Activated B cell treated with CpG ODN at 0.5 μM for 24 hours (primary cell): ENCODE measurements around the gene NSD1. TPM values are rescaled to one million over a fixed set of nuclear protein-coding genes. Genes with fewer than 3 reads are reported as not detected.

Source experiments
- ATAC-seq: fragments of 200-7000 bp; cut with Tn5 transposase; one replicate; pipeline ENCODE4 v1.10.0; 2021; ENCODE audit warnings: low read depth, mild to moderate bottlenecking, moderate library complexity
- CTCF ChIA-PET: fragments of 350-600 bp; sonication (Branson Sonifier 250); formaldehyde crosslinking; loops from one replicate; lab custom pipeline; 2021; ENCODE audit warnings: antibody characterized with exemption; lab: Charles Lee
- POLR2A ChIA-PET: fragments of 350-600 bp; sonication (Branson Sonifier 250); formaldehyde crosslinking; loops from one replicate; lab custom pipeline; 2021; ENCODE audit warnings: antibody characterized with exemption; lab: Charles Lee
- DNase-seq: peaks from one replicate; pipeline ENCODE4 v3.0.0; 2022
- H3K27ac Mint-ChIP-seq: one replicate; pipeline ENCODE4 v1.8.0; 2020; ENCODE audit warnings: mixed read lengths
- H3K27me3 Mint-ChIP-seq: one replicate; pipeline ENCODE4 v1.8.0; 2021; ENCODE audit warnings: mixed read lengths
- H3K36me3 Mint-ChIP-seq: one replicate; pipeline ENCODE4 v1.8.0; 2021; ENCODE audit warnings: low read depth, mixed read lengths
- H3K4me1 Mint-ChIP-seq: one replicate; pipeline ENCODE4 v1.8.0; 2021; ENCODE audit warnings: mixed read lengths
- H3K4me3 Mint-ChIP-seq: one replicate; pipeline ENCODE4 v1.8.0; 2020; ENCODE audit warnings: mild to moderate bottlenecking, mixed read lengths
- H3K9me3 Mint-ChIP-seq: one replicate; pipeline ENCODE4 v1.8.0; 2020; ENCODE audit warnings: mixed read lengths
- intact Hi-C: fragments of 100-400 bp; cut with micrococcal nuclease; formaldehyde crosslinking; loops from one replicate; pipeline ENCODE4 v1.15.1; 2024
- total RNA-seq: library from RNA; stranded (reverse); gene quantifications from 2 replicates; pipeline ENCODE4 v1.2.3, GENCODE V29; 2022
- TF ChIP-seq, protein P1 (sequence below): fragments of 200-600 bp; IDR thresholded peaks from one replicate; pipeline ENCODE4 v1.8.0; 2022; ENCODE audit warnings: antibody characterized with exemption, mild to moderate bottlenecking

Gene NSD1
- total RNA-seq, 1 donor from 2014 or later: 108 TPM

DNA sequence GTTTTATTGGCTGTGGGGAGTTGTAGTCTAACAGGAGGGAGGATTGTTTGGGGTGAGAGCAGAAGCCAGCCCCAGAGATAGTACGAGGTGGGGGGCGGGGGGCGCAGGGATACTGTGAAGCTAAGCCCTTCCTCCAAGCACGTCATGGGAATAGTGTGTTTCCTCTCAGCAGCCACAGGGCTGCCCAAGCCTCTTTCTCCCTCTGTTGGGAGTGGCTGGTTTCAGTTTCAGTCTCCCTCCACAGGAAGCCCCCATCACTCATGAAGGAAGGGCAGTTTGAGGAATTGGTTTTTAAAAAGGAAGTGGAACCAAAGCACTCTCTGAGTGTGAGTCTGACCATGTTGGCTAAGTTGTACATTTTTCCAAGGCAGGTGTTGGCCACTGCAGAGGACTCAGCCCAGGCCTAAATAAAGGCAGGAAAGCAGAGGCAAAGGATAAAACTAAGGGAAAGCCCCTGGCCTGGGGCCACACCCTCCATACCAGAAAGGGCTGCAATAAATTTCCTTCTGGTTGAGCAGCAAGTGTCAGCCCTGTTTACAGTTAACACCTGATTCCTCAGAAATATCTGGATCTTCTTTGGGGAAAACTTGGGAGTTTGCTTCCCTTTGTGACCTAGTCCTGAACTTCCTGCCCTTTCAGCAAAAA lies 166.8 kb downstream of the NSD1 start:
- Mint-ChIP-seq H3K4me1 (peaks cover 88% of the 10 kb centered on the region), H3K4me3 (peak overlapping the region; percentile 90), H3K27me3 (no peaks in the 10 kb centered on the region), H3K27ac (peak overlapping the region; percentile 89), H3K36me3 (peaks cover 22% of the 10 kb centered on the region), H3K9me3 (no peaks in the 10 kb centered on the region)
- ChIA-PET POLR2A (interaction anchor here (0.6 to 3.3 kb wide), 6 partner anchors 8 to 169 kb away, joined by 3 to 14 read pairs (median 4); no protein-coding TSS in a partner anchor), CTCF (interaction anchor here (1.0 to 3.4 kb wide), 5 partner anchors 9 to 188 kb away, joined by 3 to 10 read pairs (median 4); no protein-coding TSS in a partner anchor)
- intact Hi-C loops: loop anchor here (1.0 to 5.0 kb wide), 5 partner anchors 186 to 913 kb away; partner anchors contain the start of genes HIGD2A, NOP16, RNF44 and UIMC1
- peak; percentile 63 for ATAC-seq
- TF ChIP-seq, protein P1, sequence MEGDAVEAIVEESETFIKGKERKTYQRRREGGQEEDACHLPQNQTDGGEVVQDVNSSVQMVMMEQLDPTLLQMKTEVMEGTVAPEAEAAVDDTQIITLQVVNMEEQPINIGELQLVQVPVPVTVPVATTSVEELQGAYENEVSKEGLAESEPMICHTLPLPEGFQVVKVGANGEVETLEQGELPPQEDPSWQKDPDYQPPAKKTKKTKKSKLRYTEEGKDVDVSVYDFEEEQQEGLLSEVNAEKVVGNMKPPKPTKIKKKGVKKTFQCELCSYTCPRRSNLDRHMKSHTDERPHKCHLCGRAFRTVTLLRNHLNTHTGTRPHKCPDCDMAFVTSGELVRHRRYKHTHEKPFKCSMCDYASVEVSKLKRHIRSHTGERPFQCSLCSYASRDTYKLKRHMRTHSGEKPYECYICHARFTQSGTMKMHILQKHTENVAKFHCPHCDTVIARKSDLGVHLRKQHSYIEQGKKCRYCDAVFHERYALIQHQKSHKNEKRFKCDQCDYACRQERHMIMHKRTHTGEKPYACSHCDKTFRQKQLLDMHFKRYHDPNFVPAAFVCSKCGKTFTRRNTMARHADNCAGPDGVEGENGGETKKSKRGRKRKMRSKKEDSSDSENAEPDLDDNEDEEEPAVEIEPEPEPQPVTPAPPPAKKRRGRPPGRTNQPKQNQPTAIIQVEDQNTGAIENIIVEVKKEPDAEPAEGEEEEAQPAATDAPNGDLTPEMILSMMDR: no peak
- peak; percentile 62 for DNase-seq

DNA sequence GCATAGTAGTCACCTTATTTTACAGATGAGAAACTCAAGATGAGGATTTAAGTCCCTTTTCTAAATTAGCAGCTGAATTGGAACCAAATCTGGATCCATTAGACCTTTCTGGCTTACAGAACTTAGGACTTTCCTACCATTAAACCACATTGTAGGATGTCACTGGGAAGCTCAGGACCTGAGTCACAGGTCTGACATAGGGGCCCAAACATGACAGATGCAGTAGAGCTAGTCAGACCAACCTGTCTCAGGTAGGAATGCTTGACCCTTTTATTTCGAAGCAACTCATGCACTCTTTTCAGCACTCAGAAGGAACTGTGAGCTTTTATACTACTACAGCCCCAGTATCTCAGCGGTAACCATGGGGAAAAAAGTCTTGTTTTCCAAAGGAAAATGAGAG lies 167.4 kb downstream of the NSD1 start:
- H3K27ac Mint-ChIP-seq: peak overlapping the region; percentile 89
- DNase-seq (no peak), ATAC-seq (no peak)
- POLR2A ChIA-PET: interaction anchor here (0.9 to 3.3 kb wide), 7 partner anchors 10 to 177 kb away, joined by 3 to 21 read pairs (median 4); partner anchors contain the start of genes LMAN2 and RGS14
- H3K4me3 Mint-ChIP-seq: peak overlapping the region; percentile 90
- TF ChIP-seq, protein P1: no peak
- H3K4me1 Mint-ChIP-seq: peaks cover 87% of the 10 kb centered on the region
- H3K36me3 Mint-ChIP-seq: peaks cover 22% of the 10 kb centered on the region
- intact Hi-C loops: loop anchor here (1.0 to 5.0 kb wide), 5 partner anchors 186 to 914 kb away; partner anchors contain the start of genes HIGD2A, NOP16, RNF44 and UIMC1
- H3K27me3 Mint-ChIP-seq: no peaks in the 10 kb centered on the region
- H3K9me3 Mint-ChIP-seq: no peaks in the 10 kb centered on the region
- CTCF ChIA-PET: interaction anchor here (0.8 to 1.6 kb wide), 5 partner anchors 9 to 189 kb away, joined by 3 to 6 read pairs (median 3); no protein-coding TSS in a partner anchor

DNA sequence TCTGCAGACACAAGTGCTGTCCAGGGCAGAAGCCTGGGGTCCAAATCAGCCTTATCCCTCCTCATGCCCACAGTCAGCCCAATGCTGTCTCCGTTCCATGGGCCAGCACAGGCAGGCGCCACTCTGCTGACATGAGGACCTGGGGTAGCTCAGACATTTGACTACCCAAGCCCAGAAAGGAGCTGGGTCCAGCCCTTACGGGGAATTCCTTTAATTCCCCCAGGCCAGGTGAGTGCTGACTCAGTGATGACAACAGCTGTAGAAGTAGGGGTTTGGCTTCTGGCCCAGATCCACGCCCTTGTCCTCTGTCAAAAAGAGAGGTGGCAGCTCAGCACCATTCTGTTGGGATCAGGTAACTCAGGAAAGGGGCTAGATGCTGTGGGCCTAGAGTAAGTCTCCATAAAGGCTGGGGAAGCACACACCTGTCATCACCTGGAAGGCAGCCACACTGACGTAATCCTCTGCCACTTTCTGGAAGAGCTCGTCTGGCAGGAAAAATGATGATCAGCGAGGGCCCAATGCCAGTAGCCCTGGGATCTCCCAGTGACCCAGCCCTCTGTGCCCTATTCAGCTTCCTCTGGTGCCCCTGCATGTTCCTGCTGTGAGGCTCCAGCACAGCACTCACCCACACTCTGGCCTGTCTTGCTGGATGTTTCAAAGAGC lies 168.1 kb downstream of the NSD1 start:
- peak overlapping the region; percentile 90 for H3K4me3 Mint-ChIP-seq
- intact Hi-C loops: loop anchor here (2.0 to 5.0 kb wide), 5 partner anchors 55 to 914 kb away; partner anchors contain the start of genes HIGD2A, NOP16, RGS14 and RNF44
- DNase-seq: no peak
- H3K27ac Mint-ChIP-seq: peak overlapping the region; percentile 89
- no peaks in the 10 kb centered on the region for H3K9me3 Mint-ChIP-seq
- peak; percentile 38 for ATAC-seq
- peaks cover 25% of the 10 kb centered on the region for H3K36me3 Mint-ChIP-seq
- no peaks in the 10 kb centered on the region for H3K27me3 Mint-ChIP-seq
- POLR2A ChIA-PET: interaction anchor here (0.6 to 3.3 kb wide), 13 partner anchors 8 to 831 kb away, joined by 3 to 21 read pairs (median 4); partner anchors contain the start of genes LMAN2 and RGS14
- CTCF ChIA-PET: interaction anchor here (0.6 to 1.6 kb wide), 7 partner anchors 8 to 189 kb away, joined by 3 to 6 read pairs (median 3); no protein-coding TSS in a partner anchor
- peaks cover 84% of the 10 kb centered on the region for H3K4me1 Mint-ChIP-seq
- TF ChIP-seq, protein P1: no peak

DNA sequence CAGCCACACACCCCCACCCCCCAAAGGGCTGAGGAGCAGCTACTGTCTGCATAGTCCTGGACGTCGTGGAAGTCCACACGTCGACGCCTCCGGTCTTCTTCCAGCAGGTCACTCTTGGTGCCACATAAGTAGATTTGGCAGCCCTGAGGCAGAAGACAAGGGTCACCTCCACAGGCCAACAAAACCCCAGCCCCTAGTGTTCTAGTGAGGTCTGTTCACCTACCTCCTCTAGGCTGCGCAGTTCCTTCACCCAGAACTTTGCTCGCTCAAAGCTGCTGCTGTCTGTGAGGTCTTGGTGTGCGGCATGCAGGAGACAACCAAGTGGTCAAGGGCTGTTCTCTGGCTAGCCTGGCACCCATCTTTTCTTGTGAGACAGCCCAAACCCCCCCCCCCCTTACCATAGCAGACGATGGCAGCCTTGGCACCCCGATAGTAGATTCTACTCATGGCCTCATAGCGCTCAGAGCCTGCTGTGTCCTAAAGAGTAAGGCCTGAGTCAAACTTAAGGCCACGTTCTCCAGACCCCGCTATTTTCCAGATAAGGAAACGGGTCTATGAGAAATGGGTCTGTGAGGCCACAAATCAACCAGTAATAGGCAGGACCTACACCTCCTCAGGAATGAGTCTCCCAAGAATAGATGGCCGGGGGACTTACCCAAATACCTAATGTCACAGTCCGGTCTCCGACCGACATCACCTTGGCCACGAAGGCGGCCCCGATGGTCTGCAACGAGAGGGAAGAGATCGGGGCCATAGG lies 169.0 kb downstream of the NSD1 start:
- H3K36me3 Mint-ChIP-seq: peaks cover 29% of the 10 kb centered on the region

More for the DNA sequence above, 169.0 kb downstream of the NSD1 start:
- CTCF ChIA-PET: interaction anchor here (1.0 to 1.3 kb wide), 2 partner anchors 189 to 205 kb away, joined by 3 to 4 read pairs; no protein-coding TSS in a partner anchor
- H3K4me1 Mint-ChIP-seq: peaks cover 81% of the 10 kb centered on the region
- ATAC-seq (no peak), DNase-seq (no peak)
- no peaks in the 10 kb centered on the region for H3K9me3 Mint-ChIP-seq
- intact Hi-C loops: loop anchor here (1.0 to 5.0 kb wide), 6 partner anchors 10 to 915 kb away; partner anchors contain the start of genes HIGD2A, NOP16, NSD1 and RGS14
- POLR2A ChIA-PET: interaction anchor here (0.6 to 3.3 kb wide), 7 partner anchors 10 to 830 kb away, joined by 3 to 21 read pairs (median 5); partner anchors contain the start of gene LMAN2
- TF ChIP-seq, protein P1: no peak
- peak overlapping the region; percentile 90 for H3K4me3 Mint-ChIP-seq
- H3K27me3 Mint-ChIP-seq: no peaks in the 10 kb centered on the region
- peak overlapping the region; percentile 89 for H3K27ac Mint-ChIP-seq
